Astrocyte (in vitro differentiated cells and primary cell): ENCODE data around the gene OSBPL3.

ENCODE experiments used
- EZH2 ChIP-seq: IDR thresholded peaks from 2 replicates; pipeline ENCODE4 v1.6.1; 2012; ENCODE audit warnings: mild to moderate bottlenecking, low read length, inconsistent platforms; ENCODE audit not compliant: insufficient read depth
- TF ChIP-seq, protein P1 (sequence below): IDR thresholded peaks from 2 replicates; pipeline ENCODE4 v1.5.1; 2011; ENCODE audit warnings: low read depth, mild to moderate bottlenecking, inconsistent platforms, low read length, moderate library complexity; ENCODE audit not compliant: insufficient read depth

DNA sequence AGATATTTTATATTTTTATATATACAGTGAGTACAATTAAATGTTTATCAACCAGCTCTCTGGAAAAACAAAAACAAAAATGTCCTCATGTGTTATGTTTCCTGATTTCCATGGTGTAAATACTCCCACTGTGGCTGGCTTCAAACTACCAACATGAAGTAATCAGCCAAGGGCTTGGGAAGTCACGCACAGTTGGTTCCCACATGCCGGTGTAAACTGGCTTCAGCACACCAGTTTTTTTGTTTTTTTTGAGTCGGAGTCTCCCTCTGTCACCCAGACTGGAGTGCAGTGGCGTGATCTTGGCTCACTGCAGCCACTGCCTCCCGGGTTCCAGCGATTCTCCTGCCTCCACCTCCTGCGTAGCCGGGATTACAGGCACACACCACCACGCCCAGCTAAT is 11.8 kb downstream of the OSBPL3 start:
- TF ChIP-seq, protein P1, sequence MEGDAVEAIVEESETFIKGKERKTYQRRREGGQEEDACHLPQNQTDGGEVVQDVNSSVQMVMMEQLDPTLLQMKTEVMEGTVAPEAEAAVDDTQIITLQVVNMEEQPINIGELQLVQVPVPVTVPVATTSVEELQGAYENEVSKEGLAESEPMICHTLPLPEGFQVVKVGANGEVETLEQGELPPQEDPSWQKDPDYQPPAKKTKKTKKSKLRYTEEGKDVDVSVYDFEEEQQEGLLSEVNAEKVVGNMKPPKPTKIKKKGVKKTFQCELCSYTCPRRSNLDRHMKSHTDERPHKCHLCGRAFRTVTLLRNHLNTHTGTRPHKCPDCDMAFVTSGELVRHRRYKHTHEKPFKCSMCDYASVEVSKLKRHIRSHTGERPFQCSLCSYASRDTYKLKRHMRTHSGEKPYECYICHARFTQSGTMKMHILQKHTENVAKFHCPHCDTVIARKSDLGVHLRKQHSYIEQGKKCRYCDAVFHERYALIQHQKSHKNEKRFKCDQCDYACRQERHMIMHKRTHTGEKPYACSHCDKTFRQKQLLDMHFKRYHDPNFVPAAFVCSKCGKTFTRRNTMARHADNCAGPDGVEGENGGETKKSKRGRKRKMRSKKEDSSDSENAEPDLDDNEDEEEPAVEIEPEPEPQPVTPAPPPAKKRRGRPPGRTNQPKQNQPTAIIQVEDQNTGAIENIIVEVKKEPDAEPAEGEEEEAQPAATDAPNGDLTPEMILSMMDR = no peak
- no peak for TF ChIP-seq EZH2
